ENCODE data around the gene PKD2L1.

PKD2L1 gene

GRCh38 chr10:100370714-100371481 lies 40.9 kb upstream of the PKD2L1 start:
- DNase-seq (ENCODE audit: insufficient read length, low spot score) (no peak), FAIRE-seq (peak; percentile 88)
- TF ChIP-seq SPI1 (IDR thresholded peaks at IDR 0.05; ENCODE audit: low read depth, low read length) (0 out of 2 replicates have a peak, but pooled peaks have one; percentile 5), POLR2A (IDR thresholded peaks at IDR 0.05; ENCODE audit: low read depth, low read length) (no peak)

GRCh38 chr10:100368721-100369120 lies 38.7 kb upstream of the PKD2L1 start:
- no peak for TF ChIP-seq PAX5 (IDR thresholded peaks at IDR 0.05; ENCODE audit: insufficient read depth, low read length, severe bottlenecking)
- TF ChIP-seq POLR2A (IDR thresholded peaks at IDR 0.05; ENCODE audit: low read depth, low read length), result no peak
- no peak for TF ChIP-seq POU2F2 (IDR thresholded peaks at IDR 0.05; ENCODE audit: low read depth, low read length)
- no peak for TF ChIP-seq SPI1 (IDR thresholded peaks at IDR 0.05; ENCODE audit: low read depth, low read length)
- TF ChIP-seq TAF1 (IDR thresholded peaks at IDR 0.05; ENCODE audit: low read depth, low read length), result no peak
- TF ChIP-seq POLR2AphosphoS5 (IDR thresholded peaks at IDR 0.05; ENCODE audit: low read depth, low read length), result no peak
- no peak for DNase-seq (ENCODE audit: insufficient read length, low spot score)
- no peak for FAIRE-seq

GRCh38 chr10:100364735-100365391 lies 34.8 kb upstream of the PKD2L1 start:
- DNase-seq (ENCODE audit: insufficient read length, low spot score) (no peak), FAIRE-seq (no peak)
- no peak for TF ChIP-seq POLR2AphosphoS5 (IDR thresholded peaks at IDR 0.05; ENCODE audit: low read depth, low read length)
- TF ChIP-seq SPI1 (IDR thresholded peaks at IDR 0.05; ENCODE audit: low read depth, low read length), result no peak
- no peak for TF ChIP-seq POU2F2 (IDR thresholded peaks at IDR 0.05; ENCODE audit: low read depth, low read length)
- no peak for TF ChIP-seq POLR2A (IDR thresholded peaks at IDR 0.05; ENCODE audit: low read depth, low read length)

GRCh38 chr10:100364175-100364574 lies 34.1 kb upstream of the PKD2L1 start:
- FAIRE-seq, result no peak
- no peak for DNase-seq (ENCODE audit: insufficient read length, low spot score)

GRCh38 chr10:100362570-100363496 lies 32.8 kb upstream of the PKD2L1 start:
- FAIRE-seq (no peak), DNase-seq (ENCODE audit: insufficient read length, low spot score) (no peak)
- no peak for TF ChIP-seq PAX5 (IDR thresholded peaks at IDR 0.05; ENCODE audit: insufficient read depth, low read length, severe bottlenecking)
- no peak for TF ChIP-seq POU2F2 (IDR thresholded peaks at IDR 0.05; ENCODE audit: low read depth, low read length)
- TF ChIP-seq SPI1 (IDR thresholded peaks at IDR 0.05; ENCODE audit: low read depth, low read length), result no peak
- TF ChIP-seq POLR2AphosphoS5 (IDR thresholded peaks at IDR 0.05; ENCODE audit: low read depth, low read length), result no peak
- no peak for TF ChIP-seq TAF1 (IDR thresholded peaks at IDR 0.05; ENCODE audit: low read depth, low read length)
- TF ChIP-seq POLR2A (IDR thresholded peaks at IDR 0.05; ENCODE audit: low read depth, low read length), result no peak

More at GRCh38 chr10:100364175-100364574, 34.1 kb upstream of the PKD2L1 start:
- no peak for TF ChIP-seq TAF1 (IDR thresholded peaks at IDR 0.05; ENCODE audit: low read depth, low read length)

- FAIRE-seq (no peak), DNase-seq (ENCODE audit: insufficient read length, low spot score) (no peak)
- TF ChIP-seq POLR2A (IDR thresholded peaks at IDR 0.05; ENCODE audit: low read depth, low read length), result no peak
- TF ChIP-seq SPI1 (IDR thresholded peaks at IDR 0.05; ENCODE audit: low read depth, low read length), result no peak
- no peak for TF ChIP-seq POLR2AphosphoS5 (IDR thresholded peaks at IDR 0.05; ENCODE audit: low read depth, low read length)
Observed at GRCh38 chr10:100360234-100360633, 30.2 kb upstream of the PKD2L1 start.

GRCh38 chr10:100359529-100360150 lies 29.6 kb upstream of the PKD2L1 start:
- no peak for FAIRE-seq

GRCh38 chr10:100359030-100359432 lies 29.0 kb upstream of the PKD2L1 start:
- no peak for DNase-seq (ENCODE audit: insufficient read length, low spot score)
- TF ChIP-seq PAX5 (IDR thresholded peaks at IDR 0.05; ENCODE audit: insufficient read depth, low read length, severe bottlenecking) (no peak), POU2F2 (IDR thresholded peaks at IDR 0.05; ENCODE audit: low read depth, low read length) (no peak), POLR2AphosphoS5 (IDR thresholded peaks at IDR 0.05; ENCODE audit: low read depth, low read length) (no peak), POLR2A (IDR thresholded peaks at IDR 0.05; ENCODE audit: low read depth, low read length) (no peak), TAF1 (IDR thresholded peaks at IDR 0.05; ENCODE audit: low read depth, low read length) (no peak), SPI1 (IDR thresholded peaks at IDR 0.05; ENCODE audit: low read depth, low read length) (no peak)
- FAIRE-seq, result no peak

More at GRCh38 chr10:100359529-100360150, 29.6 kb upstream of the PKD2L1 start:
- no peak for TF ChIP-seq POU2F2 (IDR thresholded peaks at IDR 0.05; ENCODE audit: low read depth, low read length)
- no peak for TF ChIP-seq POLR2AphosphoS5 (IDR thresholded peaks at IDR 0.05; ENCODE audit: low read depth, low read length)
- TF ChIP-seq PAX5 (IDR thresholded peaks at IDR 0.05; ENCODE audit: insufficient read depth, low read length, severe bottlenecking), result no peak
- TF ChIP-seq TAF1 (IDR thresholded peaks at IDR 0.05; ENCODE audit: low read depth, low read length), result no peak
- no peak for TF ChIP-seq SPI1 (IDR thresholded peaks at IDR 0.05; ENCODE audit: low read depth, low read length)
- TF ChIP-seq POLR2A (IDR thresholded peaks at IDR 0.05; ENCODE audit: low read depth, low read length), result no peak
- DNase-seq (ENCODE audit: insufficient read length, low spot score), result no peak
